HUES6 (cell line): ENCODE results near the gene ELK3.
A peak's percentile ranks its signal among the peaks of the same experiment; 100 is the strongest.
"Not testable (repeated sequence)": the region's sequence is repeated elsewhere in the genome, so short reads cannot be mapped to it uniquely, and the experiment has no call there.

Source experiments
- H3K27ac ChIP-seq: 2 replicates; pipeline ENCODE4 v1.7.0; 2013; ENCODE audit warnings: low read depth, mild to moderate bottlenecking, low read length, inconsistent platforms
- H3K27me3 ChIP-seq: 2 replicates; pipeline ENCODE4 v1.6.1; 2013; ENCODE audit warnings: low read length; ENCODE audit not compliant: control insufficient read depth, insufficient read depth
- H3K36me3 ChIP-seq: 2 replicates; pipeline ENCODE4 v1.6.1; 2013; ENCODE audit warnings: low read length; ENCODE audit not compliant: control insufficient read depth, insufficient read depth
- H3K4me1 ChIP-seq: 2 replicates; pipeline ENCODE4 v1.6.1; 2013; ENCODE audit warnings: low read length; ENCODE audit not compliant: control insufficient read depth, insufficient read depth
- H3K4me3 ChIP-seq: 2 replicates; pipeline ENCODE4 v1.5.1; 2013; ENCODE audit warnings: low read depth, low read length
- H3K9ac ChIP-seq: one replicate; pipeline ENCODE4 v1.6.1; 2013; ENCODE audit warnings: mild to moderate bottlenecking, low read length
- H3K9me3 ChIP-seq: 2 replicates; pipeline ENCODE4 v1.6.1; 2013; ENCODE audit warnings: low read depth, low read length; ENCODE audit not compliant: control insufficient read depth, insufficient read depth

Gene ELK3

DNA sequence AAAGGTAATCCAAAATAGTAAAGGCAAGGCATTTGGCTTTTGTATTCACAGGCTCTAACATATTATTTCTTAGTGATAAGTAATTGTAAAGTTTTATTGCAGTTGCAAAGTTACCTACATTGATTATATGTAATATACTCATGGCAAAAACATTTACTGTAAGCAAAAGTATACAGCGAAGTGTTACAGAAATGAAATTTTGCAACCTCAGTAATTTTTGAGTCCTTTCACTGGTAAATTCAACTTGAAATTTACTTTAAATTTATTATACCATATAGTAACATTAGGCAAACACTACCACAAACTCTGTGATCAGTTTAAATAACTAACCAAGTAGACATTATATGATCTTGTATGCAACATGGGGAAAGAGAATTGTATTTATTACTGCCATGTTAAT is 117.0 kb downstream of the ELK3 start:
- H3K27me3 ChIP-seq: no peaks in the 10 kb centered on the region
- no peaks in the 10 kb centered on the region for H3K4me1 ChIP-seq
- H3K27ac ChIP-seq: no peak overlapping the region
- H3K36me3 ChIP-seq: peaks cover 7% of the 10 kb centered on the region
- no peaks in the 10 kb centered on the region for H3K9me3 ChIP-seq
- no peak overlapping the region for H3K4me3 ChIP-seq
- H3K9ac ChIP-seq: no peak overlapping the region

DNA sequence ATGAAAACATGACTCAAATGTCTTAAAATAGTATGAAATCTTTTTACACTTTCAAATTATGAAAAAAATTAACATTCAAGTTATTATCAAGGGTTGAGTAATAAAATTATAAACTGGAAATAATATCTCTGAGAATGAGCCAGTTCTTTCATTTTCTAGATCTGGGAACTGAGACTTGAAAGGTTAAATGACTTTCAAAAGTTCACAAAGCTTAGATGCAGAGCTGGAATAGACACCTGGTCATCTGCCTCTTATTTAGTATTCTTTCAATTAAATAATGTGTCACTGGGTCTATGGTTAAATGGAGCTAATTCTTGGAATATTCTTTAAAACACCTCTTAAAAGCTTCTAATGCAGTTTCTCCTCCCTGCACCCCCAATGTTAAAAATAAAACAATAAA is 119.4 kb downstream of the ELK3 start:
- Histone ChIP-seq H3K27ac (no peak overlapping the region), H3K9me3 (no peaks in the 10 kb centered on the region), H3K4me1 (no peaks in the 10 kb centered on the region), H3K36me3 (peaks cover 7% of the 10 kb centered on the region), H3K4me3 (no peak overlapping the region), H3K27me3 (no peaks in the 10 kb centered on the region), H3K9ac (no peak overlapping the region)

- no peak overlapping the region for H3K4me3 ChIP-seq
- no peak overlapping the region for H3K27ac ChIP-seq
- no peaks in the 10 kb centered on the region for H3K4me1 ChIP-seq
- H3K36me3 ChIP-seq: peaks cover 5% of the 10 kb centered on the region; the same call in 1 of the 2 replicates
- H3K9me3 ChIP-seq: no peaks in the 10 kb centered on the region
- H3K27me3 ChIP-seq: no peaks in the 10 kb centered on the region
- H3K9ac ChIP-seq: no peak overlapping the region
Observed at GRCh38 chr12:96314723-96315122, 120.5 kb downstream of the ELK3 start.

GRCh38 chr12:96315741-96316481 is 121.7 kb downstream of the ELK3 start:
- not testable (repeated sequence) for H3K4me1 ChIP-seq, H3K36me3 ChIP-seq, H3K27me3 ChIP-seq, H3K9me3 ChIP-seq
- peak overlapping the region; percentile 45 for H3K9ac ChIP-seq
- H3K27ac ChIP-seq: 0 out of 2 replicates have a peak overlapping the region, but pooled peaks have one; percentile 3
- peak overlapping the region; percentile 59 for H3K4me3 ChIP-seq

GRCh38 chr12:96317801-96318200 is 123.6 kb downstream of the ELK3 start:
- not testable (repeated sequence) for H3K9ac ChIP-seq, H3K27me3 ChIP-seq, H3K4me3 ChIP-seq, H3K9me3 ChIP-seq, H3K27ac ChIP-seq, H3K4me1 ChIP-seq
- peaks cover 10% of the 10 kb centered on the region; the same call in 1 of the 2 replicates for H3K36me3 ChIP-seq
